Progenitor cell of endocrine pancreas (in vitro differentiated cells): ENCODE data around the gene RIMKLB. TPM values are rescaled to one million over a fixed set of nuclear protein-coding genes. Genes with fewer than 3 reads are reported as not detected.
"Not testable (repeated sequence)": the region's sequence is repeated elsewhere in the genome, so short reads cannot be mapped to it uniquely, and the experiment has no call there.

ENCODE experiments used
- DNase-seq: peaks from one replicate; pipeline ENCODE4 v3.0.0; 2021; ENCODE audit warnings: low spot score; ENCODE audit not compliant: unreplicated experiment
- H3K27ac Mint-ChIP-seq: 2 replicates; pipeline ENCODE4 v1.8.0; 2021; ENCODE audit warnings: mild to moderate bottlenecking, moderate library complexity, mixed read lengths
- H3K27me3 Mint-ChIP-seq: 2 replicates; pipeline ENCODE4 v1.8.0; 2021; ENCODE audit warnings: mixed read lengths
- H3K36me3 Mint-ChIP-seq: 2 replicates; pipeline ENCODE4 v1.8.0; 2022; ENCODE audit warnings: mixed read lengths; ENCODE audit not compliant: insufficient read depth
- H3K4me1 Mint-ChIP-seq: 2 replicates; pipeline ENCODE4 v1.8.0; 2021; ENCODE audit warnings: low read depth, mixed read lengths
- H3K4me3 Mint-ChIP-seq: 2 replicates; pipeline ENCODE4 v1.8.0; 2021; ENCODE audit warnings: low read depth, mild to moderate bottlenecking, moderate library complexity, mixed read lengths
- H3K9me3 Mint-ChIP-seq: 2 replicates; pipeline ENCODE4 v1.8.0; 2021; ENCODE audit warnings: low read depth, mixed read lengths
- total RNA-seq: library from RNA; stranded (reverse); gene quantifications from 2 replicates; pipeline ENCODE4 v1.2.1, GENCODE V29; 2021
- TF ChIP-seq, protein P1 (sequence below): fragments of 200-600 bp; sonication (generic); IDR thresholded peaks from one replicate; pipeline ENCODE4 v1.5.0; 2021; ENCODE audit warnings: antibody characterized with exemption, mild to moderate bottlenecking; ENCODE audit not compliant: unreplicated experiment

The RIMKLB gene
- total RNA-seq, 1 donor from 2014 or later, result 154 TPM

DNA sequence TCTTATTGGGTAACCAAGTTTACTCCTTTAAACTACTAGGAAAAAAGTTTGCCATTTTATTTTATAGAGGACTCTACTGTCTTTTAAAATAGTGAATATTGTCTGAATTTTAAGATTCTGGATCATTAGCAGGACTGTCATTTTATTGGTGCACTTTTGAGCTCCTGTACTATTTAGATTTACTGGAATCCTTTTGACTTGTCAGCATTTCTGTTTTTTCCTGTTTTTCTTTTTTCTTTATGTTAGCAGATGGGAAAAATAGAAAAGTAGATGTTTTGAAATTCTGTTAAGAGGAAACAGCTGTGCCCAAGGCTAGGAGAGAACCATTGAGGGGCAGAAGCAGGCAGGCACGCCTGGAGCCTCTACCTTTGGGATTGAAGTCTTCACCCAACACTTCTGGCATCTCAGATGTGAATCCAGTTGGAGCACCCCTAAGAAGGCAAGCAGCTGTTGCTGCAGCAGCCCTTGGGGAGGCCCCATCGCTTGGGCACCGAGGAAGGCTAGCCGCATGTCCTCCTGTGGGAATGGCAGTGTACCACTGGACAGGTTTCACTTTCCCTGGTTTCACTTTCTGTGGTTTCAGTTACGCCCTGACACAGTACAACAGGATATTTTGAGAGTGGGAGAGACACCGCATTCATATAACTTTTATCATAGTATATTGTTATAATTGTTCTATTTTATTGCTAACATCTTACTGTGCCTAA, 11.5 kb downstream of the RIMKLB start:
- Mint-ChIP-seq H3K36me3 (peaks cover 8% of the 10 kb centered on the region), H3K27me3 (no peaks in the 10 kb centered on the region), H3K9me3 (no peaks in the 10 kb centered on the region), H3K4me1 (peaks cover 12% of the 10 kb centered on the region), H3K4me3 (no peak overlapping the region), H3K27ac (no peak overlapping the region)
- DNase-seq, result no peak
- TF ChIP-seq, protein P1, sequence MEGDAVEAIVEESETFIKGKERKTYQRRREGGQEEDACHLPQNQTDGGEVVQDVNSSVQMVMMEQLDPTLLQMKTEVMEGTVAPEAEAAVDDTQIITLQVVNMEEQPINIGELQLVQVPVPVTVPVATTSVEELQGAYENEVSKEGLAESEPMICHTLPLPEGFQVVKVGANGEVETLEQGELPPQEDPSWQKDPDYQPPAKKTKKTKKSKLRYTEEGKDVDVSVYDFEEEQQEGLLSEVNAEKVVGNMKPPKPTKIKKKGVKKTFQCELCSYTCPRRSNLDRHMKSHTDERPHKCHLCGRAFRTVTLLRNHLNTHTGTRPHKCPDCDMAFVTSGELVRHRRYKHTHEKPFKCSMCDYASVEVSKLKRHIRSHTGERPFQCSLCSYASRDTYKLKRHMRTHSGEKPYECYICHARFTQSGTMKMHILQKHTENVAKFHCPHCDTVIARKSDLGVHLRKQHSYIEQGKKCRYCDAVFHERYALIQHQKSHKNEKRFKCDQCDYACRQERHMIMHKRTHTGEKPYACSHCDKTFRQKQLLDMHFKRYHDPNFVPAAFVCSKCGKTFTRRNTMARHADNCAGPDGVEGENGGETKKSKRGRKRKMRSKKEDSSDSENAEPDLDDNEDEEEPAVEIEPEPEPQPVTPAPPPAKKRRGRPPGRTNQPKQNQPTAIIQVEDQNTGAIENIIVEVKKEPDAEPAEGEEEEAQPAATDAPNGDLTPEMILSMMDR, result no peak

DNA sequence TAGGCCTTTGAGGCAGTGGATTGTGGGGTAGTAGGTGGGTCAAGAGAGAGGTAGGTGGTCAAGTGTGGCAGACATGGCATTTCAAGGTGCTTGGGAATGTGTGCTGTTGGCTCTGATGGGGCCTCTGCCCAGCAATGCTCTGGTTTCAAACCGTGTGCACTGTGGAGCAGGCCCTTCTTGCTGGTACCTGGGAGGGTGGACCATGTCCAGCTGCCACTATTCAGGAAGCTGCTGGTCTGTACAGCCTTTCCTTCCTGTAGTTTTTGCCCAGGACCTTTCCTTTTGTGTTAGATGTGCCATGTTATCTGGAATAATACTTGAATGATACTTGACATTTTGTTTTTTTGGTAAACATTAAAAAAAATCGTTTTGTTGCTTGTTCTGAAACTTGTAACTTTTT, 14.8 kb downstream of the RIMKLB start:
- peaks cover 6% of the 10 kb centered on the region for H3K4me1 Mint-ChIP-seq
- TF ChIP-seq, protein P1, result no peak
- DNase-seq, result no peak
- H3K9me3 Mint-ChIP-seq, result no peaks in the 10 kb centered on the region
- no peak overlapping the region for H3K4me3 Mint-ChIP-seq
- H3K36me3 Mint-ChIP-seq, result peaks cover 14% of the 10 kb centered on the region
- no peaks in the 10 kb centered on the region for H3K27me3 Mint-ChIP-seq
- H3K27ac Mint-ChIP-seq, result peak overlapping the region; percentile 42

DNA sequence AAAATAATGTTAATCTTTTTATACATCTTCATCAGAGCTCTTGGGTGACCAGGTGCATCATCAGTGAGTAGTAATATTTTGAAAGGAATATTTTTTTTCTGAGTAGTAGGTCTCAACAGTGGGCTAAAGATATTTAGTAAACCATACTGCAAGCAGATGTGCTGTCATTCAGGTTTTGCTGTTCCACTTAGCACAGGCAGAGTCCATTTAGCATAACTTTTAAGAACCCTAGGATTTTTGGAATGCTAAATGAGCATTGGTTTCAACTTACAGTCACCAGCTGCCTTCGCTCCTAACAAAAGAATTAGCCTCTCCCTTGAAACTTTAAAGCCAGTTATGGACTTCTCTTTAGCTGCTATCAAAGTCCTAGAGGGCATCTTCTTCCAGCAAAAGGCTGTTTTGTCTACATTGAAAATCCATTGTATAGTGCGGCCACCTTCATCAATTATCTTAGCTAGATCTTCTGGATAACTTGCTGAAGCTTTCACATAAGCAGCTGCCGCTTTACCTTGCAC, 24.6 kb downstream of the RIMKLB start:
- TF ChIP-seq, protein P1, result no peak
- DNase-seq, result no peak
- H3K27me3 Mint-ChIP-seq, result no peaks in the 10 kb centered on the region
- H3K36me3 Mint-ChIP-seq, result peaks cover 29% of the 10 kb centered on the region
- no peak overlapping the region for H3K27ac Mint-ChIP-seq
- no peak overlapping the region for H3K4me3 Mint-ChIP-seq
- H3K4me1 Mint-ChIP-seq, result peaks cover 5% of the 10 kb centered on the region
- H3K9me3 Mint-ChIP-seq, result no peaks in the 10 kb centered on the region

DNA sequence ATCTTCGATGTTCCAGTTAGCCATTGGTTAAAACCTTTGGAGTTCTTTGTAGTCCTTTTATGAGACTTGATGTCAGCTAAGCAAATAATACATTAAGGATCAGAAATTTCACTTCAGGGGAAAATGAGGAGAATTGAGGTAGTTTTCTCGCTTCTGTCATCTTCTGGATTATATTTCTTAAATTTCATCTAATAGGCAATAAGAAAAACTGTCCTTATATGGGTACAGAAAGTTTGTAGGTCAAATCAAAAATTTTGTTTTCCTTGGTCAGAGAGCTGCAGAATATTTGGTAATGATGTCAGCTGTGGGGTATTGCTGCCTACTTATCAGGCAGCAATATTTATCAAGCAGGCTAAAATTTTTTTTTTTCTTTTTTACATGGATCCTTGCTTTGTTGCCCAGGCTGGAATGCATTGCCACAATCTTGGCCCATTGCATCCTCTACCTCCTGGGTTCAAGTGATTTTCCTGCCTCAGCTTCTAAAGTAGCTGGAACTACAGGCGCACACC, 37.1 kb downstream of the RIMKLB start:
- DNase-seq, result no peak
- TF ChIP-seq, protein P1, result no peak
- Mint-ChIP-seq H3K36me3 (peaks cover 5% of the 10 kb centered on the region), H3K27me3 (no peaks in the 10 kb centered on the region), H3K4me3 (no peak overlapping the region), H3K4me1 (peaks cover 27% of the 10 kb centered on the region), H3K27ac (peak overlapping the region; percentile 31), H3K9me3 (no peaks in the 10 kb centered on the region)

DNA sequence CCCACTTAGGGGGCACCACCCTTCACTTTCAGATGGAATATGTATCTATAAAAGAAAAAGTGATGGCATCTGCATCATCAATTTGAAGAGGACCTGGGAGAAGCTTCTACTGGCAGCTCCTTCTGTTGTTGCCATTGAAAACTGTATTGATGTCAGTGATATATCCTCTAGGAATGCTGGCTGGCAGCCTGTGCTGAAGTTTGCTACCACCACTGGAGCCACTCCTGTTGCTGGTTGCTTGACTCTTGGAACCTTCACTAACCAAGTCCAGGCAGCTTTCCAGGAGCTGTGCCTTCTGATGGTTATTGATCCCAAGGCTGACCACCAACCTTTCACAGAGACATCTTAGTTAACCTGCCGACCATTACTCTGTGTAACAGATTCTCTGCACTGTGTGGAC, 44.7 kb downstream of the RIMKLB start:
- Mint-ChIP-seq H3K27me3 (no peaks in the 10 kb centered on the region), H3K9me3 (no peaks in the 10 kb centered on the region), H3K27ac (no peak overlapping the region), H3K36me3 (peaks cover 14% of the 10 kb centered on the region), H3K4me1 (peaks cover 8% of the 10 kb centered on the region), H3K4me3 (no peak overlapping the region)
- DNase-seq, result no peak
- TF ChIP-seq, protein P1, result no peak

DNA sequence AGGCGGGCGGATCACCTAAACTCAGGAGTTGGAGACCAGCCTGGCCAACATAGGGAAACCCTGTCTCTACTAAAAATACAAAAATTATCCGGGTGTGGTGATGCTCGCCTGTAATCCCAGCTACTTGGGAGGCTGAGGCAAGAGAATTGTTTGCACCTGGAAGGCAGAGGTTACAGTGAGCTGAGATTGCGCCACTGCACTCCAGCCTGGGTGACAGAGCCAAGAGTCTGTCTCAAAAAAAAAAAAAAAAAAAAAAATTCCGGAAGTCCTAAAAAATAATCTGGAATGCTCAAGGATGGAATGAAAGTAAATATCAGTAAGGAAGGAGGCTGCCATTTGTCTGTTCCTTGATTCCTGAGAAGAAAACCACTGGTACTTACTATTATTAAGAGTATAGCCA, 45.3 kb downstream of the RIMKLB start:
- H3K36me3 Mint-ChIP-seq, result peaks cover 14% of the 10 kb centered on the region
- not testable (repeated sequence) for H3K4me1 Mint-ChIP-seq

DNA sequence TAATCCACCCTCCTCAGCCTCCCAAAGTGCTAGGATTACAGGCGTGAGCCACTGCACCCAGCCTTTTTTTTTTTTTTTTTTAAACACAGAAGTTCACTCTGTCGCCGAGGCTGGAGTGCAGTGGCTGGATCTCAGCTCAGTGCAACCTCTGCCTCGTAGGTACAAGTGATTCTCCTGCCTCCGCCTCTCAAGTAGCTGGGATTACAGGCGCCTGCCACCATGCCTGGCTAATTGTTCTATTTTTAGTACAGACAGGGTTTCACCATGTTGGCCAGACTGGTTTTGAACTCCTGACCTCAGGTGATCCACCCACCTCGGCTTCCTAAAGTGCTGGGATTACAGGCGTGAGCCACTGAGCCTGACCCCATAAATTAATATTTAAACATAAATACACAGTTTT, 47.8 kb downstream of the RIMKLB start:
- H3K9me3 Mint-ChIP-seq, result not testable (repeated sequence)

More for the DNA sequence above, 45.3 kb downstream of the RIMKLB start:
- H3K27ac Mint-ChIP-seq, H3K9me3 Mint-ChIP-seq, DNase-seq, H3K27me3 Mint-ChIP-seq, H3K4me3 Mint-ChIP-seq: not testable (repeated sequence)

More for the DNA sequence above, 47.8 kb downstream of the RIMKLB start:
- H3K4me3 Mint-ChIP-seq, H3K27me3 Mint-ChIP-seq, H3K4me1 Mint-ChIP-seq, DNase-seq: not testable (repeated sequence)
- Mint-ChIP-seq H3K27ac (peak overlapping the region; percentile 0), H3K36me3 (peaks cover 13% of the 10 kb centered on the region)
